Hepatocyte (in vitro differentiated cells): ENCODE data around the gene SNX5.

Experiments
- CTCF ChIP-seq: fragments of 200-600 bp; sonication (generic); IDR thresholded peaks from 2 replicates; pipeline ENCODE4 v1.5.1; 2016; ENCODE audit warnings: antibody characterized with exemption, mild to moderate bottlenecking; ENCODE audit not compliant: poor library complexity
- EZH2 ChIP-seq: fragments of 200-600 bp; sonication (generic); IDR thresholded peaks from 2 replicates; pipeline ENCODE4 v1.6.1; 2016; ENCODE audit warnings: antibody characterized with exemption, mild to moderate bottlenecking, borderline replicate concordance
- EZH2phosphoT487 ChIP-seq: fragments of 200-600 bp; sonication (generic); IDR thresholded peaks from one replicate; pipeline ENCODE4 v1.6.1; 2018; ENCODE audit warnings: antibody characterized with exemption, mild to moderate bottlenecking, low read depth, moderate library complexity; ENCODE audit not compliant: unreplicated experiment, severe bottlenecking

- TF ChIP-seq CTCF, result no peak
- no peak for TF ChIP-seq EZH2
- TF ChIP-seq EZH2phosphoT487, result no peak
These were observed 21.1 kb downstream of the SNX5 start for GRCh38 chr20:17947474-17947815.
